Measurements from ENCODE around the gene HDAC4. TPM values are rescaled to one million over a fixed set of nuclear protein-coding genes. Genes with fewer than 3 reads are reported as not detected.

The HDAC4 gene
- total and polyA plus RNA-seq, 12 donors, result 3.7 to 40.0 (median 25.5) TPM

DNA sequence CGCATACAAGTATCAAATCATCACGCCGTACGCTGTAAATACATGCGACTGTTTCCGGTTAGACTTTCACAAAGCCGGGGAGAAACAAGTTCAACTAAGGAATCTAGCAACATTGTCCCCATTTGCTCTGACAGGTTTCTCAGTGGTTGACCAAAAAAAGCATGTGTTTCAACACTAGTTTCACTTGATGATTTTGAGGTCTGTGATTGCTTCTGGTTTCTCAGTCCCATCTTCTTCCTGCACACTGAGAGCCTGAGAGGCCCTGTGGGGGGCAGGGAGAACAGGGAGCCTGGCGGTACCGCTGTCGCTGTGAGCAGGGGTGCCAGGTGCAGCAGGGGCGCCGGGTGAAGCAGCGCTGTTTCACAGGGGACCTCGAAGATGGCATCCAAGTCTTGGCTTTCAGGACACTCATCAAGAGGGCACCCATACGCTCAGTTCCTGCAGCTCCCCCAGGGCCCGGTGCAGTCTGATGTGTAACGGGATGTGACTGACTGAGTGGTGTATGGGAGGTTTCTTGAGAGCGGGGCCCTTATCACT lies 282.1 kb downstream of the HDAC4 start:
- no peak overlapping the region for H3K4me3 ChIP-seq
- H3K27ac ChIP-seq, result no peak overlapping the region
- intact Hi-C loops (cut with DNase I), result no loop called here
- ATAC-seq (no peak), DNase-seq (peak in 1 of 2 donors; percentile 6)
- H3K36me3 ChIP-seq, result peaks cover 0 to 43% (median 0%) of the 10 kb centered on the region in 9 donors
- H3K4me1 ChIP-seq, result peaks cover 2 to 33% (median 25%) of the 10 kb centered on the region in 9 donors
- 88 to 92% methylated on average over 18 of the region's 18 CpGs for WGBS, 2 donors
- H3K27me3 ChIP-seq, result no peaks in the 10 kb centered on the region
- H3K9me3 ChIP-seq, result no peaks in the 10 kb centered on the region
- TF ChIP-seq, protein P1, sequence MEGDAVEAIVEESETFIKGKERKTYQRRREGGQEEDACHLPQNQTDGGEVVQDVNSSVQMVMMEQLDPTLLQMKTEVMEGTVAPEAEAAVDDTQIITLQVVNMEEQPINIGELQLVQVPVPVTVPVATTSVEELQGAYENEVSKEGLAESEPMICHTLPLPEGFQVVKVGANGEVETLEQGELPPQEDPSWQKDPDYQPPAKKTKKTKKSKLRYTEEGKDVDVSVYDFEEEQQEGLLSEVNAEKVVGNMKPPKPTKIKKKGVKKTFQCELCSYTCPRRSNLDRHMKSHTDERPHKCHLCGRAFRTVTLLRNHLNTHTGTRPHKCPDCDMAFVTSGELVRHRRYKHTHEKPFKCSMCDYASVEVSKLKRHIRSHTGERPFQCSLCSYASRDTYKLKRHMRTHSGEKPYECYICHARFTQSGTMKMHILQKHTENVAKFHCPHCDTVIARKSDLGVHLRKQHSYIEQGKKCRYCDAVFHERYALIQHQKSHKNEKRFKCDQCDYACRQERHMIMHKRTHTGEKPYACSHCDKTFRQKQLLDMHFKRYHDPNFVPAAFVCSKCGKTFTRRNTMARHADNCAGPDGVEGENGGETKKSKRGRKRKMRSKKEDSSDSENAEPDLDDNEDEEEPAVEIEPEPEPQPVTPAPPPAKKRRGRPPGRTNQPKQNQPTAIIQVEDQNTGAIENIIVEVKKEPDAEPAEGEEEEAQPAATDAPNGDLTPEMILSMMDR (IDR thresholded peaks at IDR 0.05), result no peak

DNA sequence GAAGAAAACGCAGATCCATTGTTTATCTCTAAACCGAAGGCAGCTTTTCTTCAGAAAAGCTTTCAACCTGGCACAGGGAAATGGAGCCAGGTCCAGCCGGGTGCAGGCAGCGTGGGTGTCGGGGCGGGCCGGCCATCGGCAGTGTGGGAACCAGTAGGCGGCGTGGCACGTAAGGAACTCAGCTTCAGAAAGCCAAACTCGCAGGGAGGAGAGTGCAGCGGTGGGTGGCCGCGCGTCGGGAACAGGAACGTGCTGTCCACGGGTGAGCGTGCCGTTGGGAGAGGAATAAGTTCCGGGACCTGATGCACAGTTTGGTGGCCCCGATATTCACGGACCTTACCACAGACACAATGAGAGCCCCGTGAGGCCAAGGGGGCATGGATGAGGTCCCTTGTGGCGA lies 282.6 kb downstream of the HDAC4 start:
- ATAC-seq (no peak), DNase-seq (peak in 1 of 2 donors; percentile 6)
- H3K27me3 ChIP-seq, result no peaks in the 10 kb centered on the region
- H3K27ac ChIP-seq, result no peak overlapping the region
- intact Hi-C loops (cut with DNase I), result no loop called here
- peaks cover 4 to 38% (median 30%) of the 10 kb centered on the region in 9 donors for H3K4me1 ChIP-seq
- no peak overlapping the region for H3K4me3 ChIP-seq
- WGBS, 2 donors, result 94 to 96% methylated on average over 26 of the region's 26 CpGs
- H3K9me3 ChIP-seq, result no peaks in the 10 kb centered on the region
- H3K36me3 ChIP-seq, result peaks cover 0 to 40% (median 0%) of the 10 kb centered on the region in 9 donors
- TF ChIP-seq, protein P1 (IDR thresholded peaks at IDR 0.05), result no peak

DNA sequence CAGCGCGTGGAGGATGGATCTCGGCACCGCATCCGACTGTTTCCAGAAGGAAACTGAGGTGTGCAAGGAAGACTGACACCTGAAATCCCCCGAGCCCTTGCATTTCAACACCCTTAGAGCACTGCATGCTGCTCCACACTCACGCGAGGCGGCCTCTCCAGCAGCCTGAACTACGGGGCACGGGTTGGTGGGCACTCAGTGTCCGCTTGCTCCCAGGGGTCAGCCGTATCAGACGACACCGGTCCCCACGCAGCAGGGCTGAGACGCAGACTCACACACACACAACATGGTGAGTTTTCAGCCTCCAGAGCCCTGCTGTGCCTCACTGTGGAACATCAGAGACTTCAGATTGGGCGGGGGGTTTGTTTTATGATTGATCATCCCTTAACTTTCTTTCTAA lies 283.0 kb downstream of the HDAC4 start:
- DNase-seq, result no peak

DNA sequence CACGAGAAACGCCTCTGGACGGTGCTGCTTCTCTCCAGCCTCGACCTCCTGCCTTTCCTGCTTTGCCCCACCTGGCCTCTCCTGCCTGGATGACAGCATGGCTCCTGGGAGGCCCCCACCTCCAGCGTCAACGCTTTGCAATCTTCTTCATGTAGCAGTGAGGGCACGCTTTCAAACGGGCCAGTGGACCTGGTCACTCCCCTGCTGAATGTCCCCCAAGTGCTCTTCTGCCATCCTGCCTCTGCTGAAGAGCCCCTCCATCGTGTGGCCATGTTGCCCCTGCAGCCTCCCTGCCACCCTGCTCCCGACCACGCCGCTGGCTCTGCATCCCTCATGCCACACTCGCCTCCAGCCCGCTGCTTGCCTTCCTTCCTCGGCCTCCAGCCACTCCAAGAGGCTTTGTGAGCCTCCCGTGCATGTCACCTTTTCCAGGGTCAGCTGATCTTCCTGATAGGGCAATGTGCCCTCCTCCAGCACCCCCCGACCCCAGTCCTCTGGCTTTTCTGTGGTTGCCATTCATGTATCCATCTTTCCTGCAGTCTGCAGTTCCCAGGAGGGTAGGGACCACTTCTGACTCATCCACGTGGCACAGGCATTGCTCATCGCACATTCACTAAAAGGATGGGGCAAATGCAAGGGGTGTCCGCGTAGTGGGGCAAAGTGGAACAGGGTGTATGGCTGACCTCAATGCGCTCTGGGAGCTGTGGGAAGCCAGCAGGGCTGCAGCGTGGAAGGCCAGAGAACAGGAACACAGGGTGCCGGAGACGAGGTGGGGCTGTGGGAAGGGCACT lies 284.2 kb downstream of the HDAC4 start:
- TF ChIP-seq, protein P1 (IDR thresholded peaks at IDR 0.05), result no peak
- no peak overlapping the region for H3K27ac ChIP-seq
- H3K36me3 ChIP-seq, result peaks cover 0 to 43% (median 0%) of the 10 kb centered on the region in 9 donors
- peaks cover 8 to 36% (median 30%) of the 10 kb centered on the region in 9 donors for H3K4me1 ChIP-seq
- H3K27me3 ChIP-seq, result no peaks in the 10 kb centered on the region
- no peak overlapping the region for H3K4me3 ChIP-seq
- no peaks in the 10 kb centered on the region for H3K9me3 ChIP-seq
- 94% methylated on average over 25 of the region's 25 CpGs for WGBS, 2 donors
- ATAC-seq (no peak), DNase-seq (peak in 1 of 2 donors; percentile 6)
- intact Hi-C loops (cut with DNase I), result no loop called here

More for the DNA sequence above, 283.0 kb downstream of the HDAC4 start:
- TF ChIP-seq, protein P1 (IDR thresholded peaks at IDR 0.05), result no peak
- ATAC-seq, result no peak
- Histone ChIP-seq H3K4me3 (no peak overlapping the region), H3K36me3 (peaks cover 0 to 40% (median 0%) of the 10 kb centered on the region in 9 donors), H3K9me3 (no peaks in the 10 kb centered on the region), H3K4me1 (peaks cover 8 to 42% (median 34%) of the 10 kb centered on the region in 9 donors), H3K27ac (no peak overlapping the region), H3K27me3 (no peaks in the 10 kb centered on the region)
- 96 to 97% methylated on average over 18 of the region's 18 CpGs for WGBS, 2 donors
- intact Hi-C loops (cut with DNase I), result no loop called here
